SK-N-SH (cell line): Measurements from ENCODE around the gene SERPINA9. TPM values are rescaled to one million over a fixed set of nuclear protein-coding genes. Genes with fewer than 3 reads are reported as not detected.

ENCODE experiments used
- CTCF ChIA-PET: fragments of 300-600, 350-600 bp; formaldehyde crosslinking; extraction: SDS; loops from one replicate; lab custom pipeline; 2021; lab: Yijun Ruan, JAX
- POLR2A ChIA-PET: fragments of 350-600 bp; sonication (Branson Sonifier 250); formaldehyde crosslinking; extraction: SDS; loops from one replicate; lab custom pipeline; 2020; ENCODE audit warnings: antibody characterized with exemption, inconsistent platforms; lab: Yijun Ruan, JAX
- DNase-seq: peaks from one replicate; pipeline ENCODE4 v3.0.0; 2012
- H2AFZ ChIP-seq: fragments of 200-600 bp; sonication (generic); 2 replicates; pipeline ENCODE4 v1.8.1; 2016; ENCODE audit warnings: antibody characterized with exemption, mild to moderate bottlenecking, low read depth
- H3F3A ChIP-seq: fragments of 200-600 bp; sonication (generic); replicated peaks from 2 replicates; pipeline ENCODE3; 2016; ENCODE audit warnings: antibody characterized with exemption, mild to moderate bottlenecking; ENCODE audit not compliant: insufficient read depth
- H3K27ac ChIP-seq, 2 experiments: fragments of 200-500 bp in 1 of 2; fragments of 200-600 bp in 1 of 2; sonication (Bioruptor generic) in 1 of 2; sonication (generic), shearing (Covaris generic) in 1 of 2; 2 replicates each; pipeline versions ENCODE4 v1.5.1 to v1.6.1; 2014 to 2016; ENCODE audit warnings: low read depth in 2 of 2, inconsistent platforms in 1 of 2, low read length in 1 of 2, mild to moderate bottlenecking in 1 of 2, mixed read lengths in 1 of 2
- H3K27me3 ChIP-seq: fragments of 200-600 bp; sonication (generic), shearing (Covaris generic); 2 replicates; pipeline ENCODE4 v1.6.1; 2016; ENCODE audit warnings: mixed run types; ENCODE audit not compliant: insufficient read depth
- H3K36me3 ChIP-seq, 2 experiments: fragments of 200-500 bp in 1 of 2; fragments of 200-600 bp in 1 of 2; sonication (Bioruptor generic) in 1 of 2; sonication (generic) in 1 of 2; replicated peaks in 1 of 2; 2 replicates each; pipeline versions ENCODE3 to v1.5.1; 2014 to 2016; ENCODE audit warnings: low read length in 1 of 2, mild to moderate bottlenecking in 1 of 2; ENCODE audit not compliant: insufficient read depth in 2 of 2, control insufficient read depth in 1 of 2
- H3K4me1 ChIP-seq, 2 experiments: fragments of 200-500 bp in 1 of 2; fragments of 200-600 bp in 1 of 2; sonication (Bioruptor generic) in 1 of 2; sonication (generic), shearing (Covaris generic) in 1 of 2; 2 replicates each; pipeline versions ENCODE4 v1.5.1 to v1.6.1; 2014 to 2016; ENCODE audit warnings: low read depth in 1 of 2, low read length in 1 of 2, mixed run types in 1 of 2; ENCODE audit not compliant: insufficient read depth in 2 of 2, control insufficient read depth in 1 of 2
- H3K4me2 ChIP-seq: fragments of 200-600 bp; sonication (generic), shearing (Covaris generic); 2 replicates; pipeline ENCODE4 v1.6.1; 2017; ENCODE audit warnings: mixed run types
- H3K4me3 ChIP-seq, 2 experiments: fragments of 200-500 bp in 1 of 2; fragments of 200-600 bp in 1 of 2; sonication (Bioruptor generic) in 1 of 2; sonication (generic), shearing (Covaris generic) in 1 of 2; 2 replicates each; pipeline versions ENCODE4 v1.5.1 to v1.8.1; 2014 to 2016; ENCODE audit warnings: low read depth in 2 of 2, inconsistent platforms in 1 of 2, low read length in 1 of 2, mild to moderate bottlenecking in 1 of 2, mixed read lengths in 1 of 2, moderate library complexity in 1 of 2
- H3K79me2 ChIP-seq: fragments of 200-600 bp; sonication (generic); 2 replicates; pipeline ENCODE4 v1.8.1; 2017; ENCODE audit warnings: mild to moderate bottlenecking; ENCODE audit not compliant: insufficient read depth
- H3K9ac ChIP-seq: fragments of 200-600 bp; sonication (generic); 2 replicates; pipeline ENCODE4 v1.6.1; 2017; ENCODE audit warnings: mixed run types
- H3K9me2 ChIP-seq: fragments of 200-600 bp; sonication (generic); 2 replicates; pipeline ENCODE4 v1.6.1; 2017; ENCODE audit warnings: mixed run types
- H3K9me3 ChIP-seq: fragments of 200-600 bp; sonication (generic); 2 replicates; pipeline ENCODE4 v1.6.1; 2017; ENCODE audit warnings: mixed run types, mild to moderate bottlenecking, moderate library complexity
- H4K20me1 ChIP-seq: fragments of 200-600 bp; sonication (generic); 2 replicates; pipeline ENCODE4 v1.6.1; 2017; ENCODE audit warnings: mild to moderate bottlenecking, mixed run types; ENCODE audit not compliant: insufficient read depth
- ELF1 ChIP-seq: IDR thresholded peaks from 2 replicates; pipeline ENCODE4 v1.4.0; 2012
- GATA2 ChIP-seq: sonication (generic); formaldehyde crosslinking; IDR thresholded peaks from 2 replicates; pipeline ENCODE4 v1.5.0; 2020; ENCODE audit warnings: mild to moderate bottlenecking, missing genetic modification reagents
- MEF2A ChIP-seq: IDR thresholded peaks from 2 replicates; pipeline ENCODE4 v1.4.0; 2012; ENCODE audit warnings: low read depth, borderline replicate concordance
- MXI1 ChIP-seq: IDR thresholded peaks from 2 replicates; pipeline ENCODE4 v1.6.1; 2012; ENCODE audit warnings: mild to moderate bottlenecking, low read depth, low read length, improper control_type of control experiment
- NFIC ChIP-seq: IDR thresholded peaks from 2 replicates; pipeline ENCODE4 v1.4.0; 2012; ENCODE audit warnings: borderline replicate concordance
- RAD21 ChIP-seq: IDR thresholded peaks from 2 replicates; pipeline ENCODE4 v1.6.1; 2012; ENCODE audit warnings: mild to moderate bottlenecking, low read length
- REST ChIP-seq: IDR thresholded peaks from 2 replicates; pipeline ENCODE4 v1.6.1; 2012; ENCODE audit warnings: mild to moderate bottlenecking, low read depth, low read length, moderate library complexity
- RFX5 ChIP-seq: IDR thresholded peaks from 2 replicates; pipeline ENCODE4 v1.6.1; 2012; ENCODE audit warnings: mild to moderate bottlenecking, improper control_type of control experiment, low read length
- RXRA ChIP-seq: IDR thresholded peaks from 2 replicates; pipeline ENCODE4 v1.4.0; 2012; ENCODE audit warnings: low read depth, mild to moderate bottlenecking, borderline replicate concordance
- SMC3 ChIP-seq: IDR thresholded peaks from 2 replicates; pipeline ENCODE4 v1.6.1; 2012; ENCODE audit warnings: low read depth, low read length, improper control_type of control experiment
- TAF1 ChIP-seq: IDR thresholded peaks from 2 replicates; pipeline ENCODE4 v1.6.1; 2012; ENCODE audit warnings: low read depth, mild to moderate bottlenecking, low read length, moderate library complexity, borderline replicate concordance
- TEAD4 ChIP-seq: IDR thresholded peaks from 2 replicates; pipeline ENCODE4 v1.4.0; 2012; ENCODE audit warnings: mild to moderate bottlenecking, borderline replicate concordance; ENCODE audit not compliant: insufficient read depth
- USF2 ChIP-seq: fragments of 150-350 bp; IDR thresholded peaks from 2 replicates; pipeline ENCODE4 v1.6.1; 2017; ENCODE audit warnings: antibody characterized with exemption, low read length, low read depth, borderline replicate concordance
- WGBS: methylation state at CpG from one replicate; pipeline ENCODE4 v1.1.6; 2017; ENCODE audit warnings: low lambda C conversion rate; 5-methylcytosine and 5-hydroxymethylcytosine counted together
- polyA plus RNA-seq, 3 experiments: library from polyadenylated mRNA; depleted of rRNA; stranded (reverse); fragments of >200 nt; gene quantifications; 2 replicates each; pipeline ENCODE4 v1.2.3, GENCODE V29; 2012
- TF ChIP-seq, protein P1 (sequence below): fragments of 200-600 bp; sonication (generic); IDR thresholded peaks from 2 replicates; pipeline ENCODE4 v1.6.1; 2017; ENCODE audit warnings: antibody characterized with exemption, mild to moderate bottlenecking, moderate library complexity
- TF ChIP-seq, protein P2 (sequence below): IDR thresholded peaks from 2 replicates; pipeline ENCODE4 v1.4.0; 2012; ENCODE audit warnings: low read depth, borderline replicate concordance
- TF ChIP-seq, protein P3 (sequence below): IDR thresholded peaks from 2 replicates; pipeline ENCODE4; 2012

SERPINA9 gene
- polyA plus RNA-seq, 1 of the 3 experiments (the other 2 are of a cell fraction) = not detected

DNA sequence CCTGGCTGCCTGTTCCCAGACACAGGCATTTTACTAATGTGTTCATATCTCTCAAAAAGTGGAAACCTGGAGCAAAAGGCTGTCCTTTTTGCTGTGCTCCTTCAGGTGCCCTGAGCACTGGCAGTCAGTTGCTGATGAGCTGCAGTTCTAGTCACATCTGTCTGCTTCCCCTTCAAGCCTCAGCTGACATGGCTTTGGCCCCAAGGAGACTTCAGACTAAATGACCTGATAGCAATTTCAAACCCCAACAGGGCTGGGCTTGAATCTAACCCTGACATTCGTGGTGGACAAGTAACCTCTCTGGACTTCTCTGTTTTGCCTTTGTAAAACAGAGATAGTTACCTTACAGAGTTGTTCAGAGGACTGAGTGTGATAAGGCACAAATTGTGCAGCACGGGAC is 5.7 kb downstream of the SERPINA9 start:
- Histone ChIP-seq H2AFZ (no peak overlapping the region), H3K9ac (no peak overlapping the region), H4K20me1 (no peaks in the 10 kb centered on the region), H3K4me3 (no peak overlapping the region), H3K27ac (no peak overlapping the region), H3K4me2 (no peak overlapping the region), H3K4me1 (no peaks in the 10 kb centered on the region), H3K27me3 (peaks cover 18% of the 10 kb centered on the region; the same call in 1 of the 2 replicates), H3K9me2 (no peaks in the 10 kb centered on the region), H3K36me3 (no peaks in the 10 kb centered on the region), H3K79me2 (no peaks in the 10 kb centered on the region), H3K9me3 (no peaks in the 10 kb centered on the region), H3F3A (no peaks in the 10 kb centered on the region)
- POLR2A ChIA-PET = no interaction called here
- TF ChIP-seq MEF2A (no peak), NFIC (no peak), USF2 (no peak), TAF1 (no peak), SMC3 (no peak), GATA2 (no peak), RXRA (no peak), TEAD4 (no peak), RFX5 (no peak), REST (no peak), RAD21 (no peak), ELF1 (no peak), MXI1 (no peak)
- TF ChIP-seq, protein P1, sequence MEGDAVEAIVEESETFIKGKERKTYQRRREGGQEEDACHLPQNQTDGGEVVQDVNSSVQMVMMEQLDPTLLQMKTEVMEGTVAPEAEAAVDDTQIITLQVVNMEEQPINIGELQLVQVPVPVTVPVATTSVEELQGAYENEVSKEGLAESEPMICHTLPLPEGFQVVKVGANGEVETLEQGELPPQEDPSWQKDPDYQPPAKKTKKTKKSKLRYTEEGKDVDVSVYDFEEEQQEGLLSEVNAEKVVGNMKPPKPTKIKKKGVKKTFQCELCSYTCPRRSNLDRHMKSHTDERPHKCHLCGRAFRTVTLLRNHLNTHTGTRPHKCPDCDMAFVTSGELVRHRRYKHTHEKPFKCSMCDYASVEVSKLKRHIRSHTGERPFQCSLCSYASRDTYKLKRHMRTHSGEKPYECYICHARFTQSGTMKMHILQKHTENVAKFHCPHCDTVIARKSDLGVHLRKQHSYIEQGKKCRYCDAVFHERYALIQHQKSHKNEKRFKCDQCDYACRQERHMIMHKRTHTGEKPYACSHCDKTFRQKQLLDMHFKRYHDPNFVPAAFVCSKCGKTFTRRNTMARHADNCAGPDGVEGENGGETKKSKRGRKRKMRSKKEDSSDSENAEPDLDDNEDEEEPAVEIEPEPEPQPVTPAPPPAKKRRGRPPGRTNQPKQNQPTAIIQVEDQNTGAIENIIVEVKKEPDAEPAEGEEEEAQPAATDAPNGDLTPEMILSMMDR = no peak
- TF ChIP-seq, protein P2, sequence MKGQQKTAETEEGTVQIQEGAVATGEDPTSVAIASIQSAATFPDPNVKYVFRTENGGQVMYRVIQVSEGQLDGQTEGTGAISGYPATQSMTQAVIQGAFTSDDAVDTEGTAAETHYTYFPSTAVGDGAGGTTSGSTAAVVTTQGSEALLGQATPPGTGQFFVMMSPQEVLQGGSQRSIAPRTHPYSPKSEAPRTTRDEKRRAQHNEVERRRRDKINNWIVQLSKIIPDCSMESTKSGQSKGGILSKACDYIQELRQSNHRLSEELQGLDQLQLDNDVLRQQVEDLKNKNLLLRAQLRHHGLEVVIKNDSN = no peak
- TF ChIP-seq, protein P3, sequence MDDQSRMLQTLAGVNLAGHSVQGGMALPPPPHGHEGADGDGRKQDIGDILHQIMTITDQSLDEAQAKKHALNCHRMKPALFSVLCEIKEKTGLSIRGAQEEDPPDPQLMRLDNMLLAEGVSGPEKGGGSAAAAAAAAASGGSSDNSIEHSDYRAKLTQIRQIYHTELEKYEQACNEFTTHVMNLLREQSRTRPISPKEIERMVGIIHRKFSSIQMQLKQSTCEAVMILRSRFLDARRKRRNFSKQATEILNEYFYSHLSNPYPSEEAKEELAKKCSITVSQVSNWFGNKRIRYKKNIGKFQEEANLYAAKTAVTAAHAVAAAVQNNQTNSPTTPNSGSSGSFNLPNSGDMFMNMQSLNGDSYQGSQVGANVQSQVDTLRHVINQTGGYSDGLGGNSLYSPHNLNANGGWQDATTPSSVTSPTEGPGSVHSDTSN = no peak
- no peak for DNase-seq
- 0% methylated on average over 2 of the region's 2 CpGs for WGBS
- CTCF ChIA-PET = no interaction called here
